WTC11 (cell line): ENCODE data around the gene CLRN3. TPM values are rescaled to one million over a fixed set of nuclear protein-coding genes. Genes with fewer than 3 reads are reported as not detected.
A peak's percentile ranks its signal among the peaks of the same experiment; 100 is the strongest.

Experiments used
- CREB1 ChIP-seq: sonication (generic); formaldehyde crosslinking; IDR thresholded peaks from 2 replicates; pipeline ENCODE4 v1.8.0; 2023; ENCODE audit warnings: mild to moderate bottlenecking, missing genetic modification reagents
- CTCF ChIP-seq: fragments of 200-600 bp; IDR thresholded peaks from 2 replicates; pipeline ENCODE4 v1.8.0; 2022; ENCODE audit warnings: antibody characterized with exemption
- ETV6 ChIP-seq: sonication (generic); formaldehyde crosslinking; IDR thresholded peaks from 2 replicates; pipeline ENCODE4 v1.8.1; 2022; ENCODE audit warnings: mild to moderate bottlenecking, missing genetic modification reagents
- GRHL2 ChIP-seq: fragments of 250-450 bp; sonication (Bioruptor Pico); IDR thresholded peaks from 2 replicates; pipeline ENCODE4 v1.8.0; 2022; ENCODE audit warnings: mild to moderate bottlenecking, moderate library complexity; ENCODE audit not compliant: insufficient replicate concordance, severe bottlenecking
- IRF2 ChIP-seq: sonication (generic); formaldehyde crosslinking; IDR thresholded peaks from 2 replicates; pipeline ENCODE4 v1.8.0; 2022; ENCODE audit warnings: low read depth, missing genetic modification reagents, borderline replicate concordance
- JUN ChIP-seq: sonication (generic); formaldehyde crosslinking; IDR thresholded peaks from 2 replicates; pipeline ENCODE4 v1.8.0; 2023; ENCODE audit warnings: mild to moderate bottlenecking, missing genetic modification reagents
- MAX ChIP-seq: sonication (generic); formaldehyde crosslinking; IDR thresholded peaks from 2 replicates; pipeline ENCODE4 v1.8.0; 2022; ENCODE audit warnings: mild to moderate bottlenecking, missing genetic modification reagents
- NR1H2 ChIP-seq: sonication (generic); formaldehyde crosslinking; IDR thresholded peaks from 2 replicates; pipeline ENCODE4 v1.9.0; 2021; ENCODE audit warnings: mild to moderate bottlenecking, moderate library complexity, missing genetic modification reagents
- PREB ChIP-seq: sonication (generic); formaldehyde crosslinking; IDR thresholded peaks from 2 replicates; pipeline ENCODE4 v1.8.1; 2022; ENCODE audit warnings: mild to moderate bottlenecking, missing genetic modification reagents, moderate library complexity, borderline replicate concordance
- SMAD3 ChIP-seq: sonication (generic); formaldehyde crosslinking; IDR thresholded peaks from 2 replicates; pipeline ENCODE4 v1.8.0; 2022; ENCODE audit warnings: missing genetic modification reagents, mild to moderate bottlenecking, borderline replicate concordance
- SP1 ChIP-seq: sonication (generic); formaldehyde crosslinking; conservative IDR thresholded peaks from 2 replicates; pipeline ENCODE4 v1.8.1; 2022; ENCODE audit warnings: missing genetic modification reagents
- ZNF121 ChIP-seq: sonication (generic); formaldehyde crosslinking; IDR thresholded peaks from 2 replicates; pipeline ENCODE4 v1.8.0; 2023; ENCODE audit warnings: missing genetic modification reagents
- ZNF138 ChIP-seq: sonication (generic); formaldehyde crosslinking; conservative IDR thresholded peaks from 2 replicates; pipeline ENCODE4 v1.8.1; 2022; ENCODE audit warnings: mild to moderate bottlenecking, moderate library complexity, missing genetic modification reagents
- ZNF219 ChIP-seq: sonication (generic); formaldehyde crosslinking; IDR thresholded peaks from 2 replicates; pipeline ENCODE4 v1.8.0; 2023; ENCODE audit warnings: missing genetic modification reagents, mild to moderate bottlenecking, borderline replicate concordance
- ZNF281 ChIP-seq: sonication (generic); formaldehyde crosslinking; IDR thresholded peaks from 2 replicates; pipeline ENCODE4 v1.8.0; 2023; ENCODE audit warnings: mild to moderate bottlenecking, missing genetic modification reagents
- ZNF423 ChIP-seq: fragments of 250-450 bp; sonication (Bioruptor Pico); IDR thresholded peaks from 2 replicates; pipeline ENCODE4 v2.1.2; 2022; ENCODE audit warnings: mild to moderate bottlenecking, moderate library complexity
- ZNF532 ChIP-seq: fragments of 250-450 bp; sonication (Bioruptor Pico); IDR thresholded peaks from 2 replicates; pipeline ENCODE4 v1.9.0; 2021; ENCODE audit warnings: mild to moderate bottlenecking, borderline replicate concordance
- total RNA-seq: library from RNA; stranded (reverse); gene quantifications from 3 replicates; pipeline ENCODE4 v1.2.3, GENCODE V29; 2021

The CLRN3 gene
- total RNA-seq, 1 experiment from 2014 or later, result not detected

- TF ChIP-seq NR1H2 (no peak), JUN (CRISPR knock-in tag) (no peak), GRHL2 (CRISPR knock-in tag) (no peak), SMAD3 (CRISPR knock-in tag) (0 out of 2 replicates have a peak, but pooled peaks have one; percentile 49), ZNF121 (no peak), SP1 (CRISPR knock-in tag) (peak; percentile 44; the same call in 1 of the 2 replicates), CREB1 (CRISPR knock-in tag) (no peak), CTCF (peak; percentile 65; the same call in 1 of the 2 replicates), ZNF423 (CRISPR knock-in tag) (no peak), ZNF532 (CRISPR knock-in tag) (no peak), PREB (no peak), ETV6 (CRISPR knock-in tag) (0 out of 2 replicates have a peak, but pooled peaks have one; percentile 10), MAX (CRISPR knock-in tag) (0 out of 2 replicates have a peak, but pooled peaks have one; percentile 45), ZNF138 (CRISPR knock-in tag) (no peak), IRF2 (CRISPR knock-in tag) (no peak), ZNF281 (CRISPR knock-in tag) (no peak), ZNF219 (CRISPR knock-in tag) (no peak)
- TF ChIP-seq, all 79 proteins: peak for 9
Observed at GRCh38 chr10:127906548-127907377, 14.0 kb upstream of the CLRN3 start, which contains the start of gene PTPRE (continued).
